ENCODE data around the gene SNAP47.

Gene SNAP47

GRCh38 chr1:227732586-227733308, 2.5 kb upstream of the SNAP47 start:
- Histone ChIP-seq H3K9me3 (ENCODE audit: insufficient read depth, low read depth, low read length) (no peaks in the 10 kb centered on the region), H3K9me2 (replicated peaks; ENCODE audit: low read depth, low read length) (no peaks in the 10 kb centered on the region), H4K20me1 (ENCODE audit: insufficient read depth, low read length, poor library complexity, severe bottlenecking) (peaks cover 16% of the 10 kb centered on the region), H3K4me1 (ENCODE audit: insufficient read depth, low read length, poor library complexity, severe bottlenecking) (peaks cover 20% of the 10 kb centered on the region), H3K4me2 (ENCODE audit: low read depth, low read length, poor library complexity, severe bottlenecking) (no peak overlapping the region), H3K4me3 (ENCODE audit: low read length, poor library complexity, severe bottlenecking) (no peak overlapping the region), H3K27me3 (ENCODE audit: insufficient read depth, low read length, poor library complexity, severe bottlenecking) (no peaks in the 10 kb centered on the region), H3K9ac (ENCODE audit: low read depth, low read length, poor library complexity, severe bottlenecking) (no peak overlapping the region), H3K79me2 (ENCODE audit: insufficient read depth, low read length) (peaks cover 53% of the 10 kb centered on the region), H3F3A (ENCODE audit: low read depth) (no peaks in the 10 kb centered on the region), H2AFZ (ENCODE audit: low read length) (no peak overlapping the region), H3K36me3 (ENCODE audit: insufficient read depth, low read length) (no peaks in the 10 kb centered on the region)
- TF ChIP-seq EZH2phosphoT487 (IDR thresholded peaks at IDR 0.05; ENCODE audit: borderline replicate concordance) (no peak), CTCF (conservative IDR thresholded peaks at IDR 0.05; ENCODE audit: low read length) (no peak)

GRCh38 chr1:227733309-227733705, 1.9 kb upstream of the SNAP47 start:
- Histone ChIP-seq H3K27me3 (ENCODE audit: insufficient read depth, low read length, poor library complexity, severe bottlenecking) (no peaks in the 10 kb centered on the region), H3K4me2 (ENCODE audit: low read depth, low read length, poor library complexity, severe bottlenecking) (peak overlapping the region; percentile 94), H3K4me1 (ENCODE audit: insufficient read depth, low read length, poor library complexity, severe bottlenecking) (peaks cover 20% of the 10 kb centered on the region), H3K9me2 (replicated peaks; ENCODE audit: low read depth, low read length) (no peaks in the 10 kb centered on the region), H3K36me3 (ENCODE audit: insufficient read depth, low read length) (no peaks in the 10 kb centered on the region), H3K4me3 (ENCODE audit: low read length, poor library complexity, severe bottlenecking) (no peak overlapping the region), H3K79me2 (ENCODE audit: insufficient read depth, low read length) (peaks cover 54% of the 10 kb centered on the region), H4K20me1 (ENCODE audit: insufficient read depth, low read length, poor library complexity, severe bottlenecking) (peaks cover 16% of the 10 kb centered on the region), H3K9me3 (ENCODE audit: insufficient read depth, low read depth, low read length) (no peaks in the 10 kb centered on the region), H3K9ac (ENCODE audit: low read depth, low read length, poor library complexity, severe bottlenecking) (peak overlapping the region; percentile 88), H3F3A (ENCODE audit: low read depth) (no peaks in the 10 kb centered on the region), H2AFZ (ENCODE audit: low read length) (no peak overlapping the region)
- TF ChIP-seq CTCF (conservative IDR thresholded peaks at IDR 0.05; ENCODE audit: low read length) (no peak), EZH2phosphoT487 (IDR thresholded peaks at IDR 0.05; ENCODE audit: borderline replicate concordance) (no peak)

- no peak overlapping the region for H2AFZ ChIP-seq (ENCODE audit: low read length)
- H3K9me2 ChIP-seq (replicated peaks; ENCODE audit: low read depth, low read length): no peaks in the 10 kb centered on the region
- peak overlapping the region; percentile 100 for H3K4me3 ChIP-seq (ENCODE audit: low read length, poor library complexity, severe bottlenecking)
- peaks cover 16% of the 10 kb centered on the region for H3K4me1 ChIP-seq (ENCODE audit: insufficient read depth, low read length, poor library complexity, severe bottlenecking)
- H3K27me3 ChIP-seq (ENCODE audit: insufficient read depth, low read length, poor library complexity, severe bottlenecking): no peaks in the 10 kb centered on the region
- peak overlapping the region; percentile 88 for H3K9ac ChIP-seq (ENCODE audit: low read depth, low read length, poor library complexity, severe bottlenecking)
- H3K4me2 ChIP-seq (ENCODE audit: low read depth, low read length, poor library complexity, severe bottlenecking): peak overlapping the region; percentile 94
- H3K9me3 ChIP-seq (ENCODE audit: insufficient read depth, low read depth, low read length): no peaks in the 10 kb centered on the region
- H3K36me3 ChIP-seq (ENCODE audit: insufficient read depth, low read length): no peaks in the 10 kb centered on the region
- peaks cover 18% of the 10 kb centered on the region for H4K20me1 ChIP-seq (ENCODE audit: insufficient read depth, low read length, poor library complexity, severe bottlenecking)
- H3K79me2 ChIP-seq (ENCODE audit: insufficient read depth, low read length): peaks cover 54% of the 10 kb centered on the region
- TF ChIP-seq CTCF (conservative IDR thresholded peaks at IDR 0.05; ENCODE audit: low read length): no peak
- no peak for TF ChIP-seq EZH2phosphoT487 (IDR thresholded peaks at IDR 0.05; ENCODE audit: borderline replicate concordance)
- no peaks in the 10 kb centered on the region for H3F3A ChIP-seq (ENCODE audit: low read depth)
Observed at GRCh38 chr1:227733751-227734545, 1.3 kb upstream of the SNAP47 start.

Data from Loucy (cell line).